Spleen (tissue), 11 donors: ENCODE results near the gene RPE65. TPM values are rescaled to one million over a fixed set of nuclear protein-coding genes. Genes with fewer than 3 reads are reported as not detected.

Experiments used
- polyA plus RNA-seq, 3 donors: library from polyadenylated mRNA; stranded (reverse); fragments of 200-250 nt; gene quantifications; one replicate each; pipeline ENCODE4 v1.2.1, GENCODE V29; 2013
- small RNA-seq, 4 donors: library from RNA; depleted of rRNA; stranded (forward); fragments of <200 nt; gene quantifications; one replicate each; pipeline ENCODE3, GENCODE V24; 2016
- total RNA-seq, 7 donors: library from RNA; depleted of rRNA in 3 of 7; stranded (reverse); fragments of >200 nt in 3 of 7; fragmentation: NEBNext Ultra II Directional in 4 of 7; extraction: Animal tissue kit (Norgen Biotek cat#: 25700) in 4 of 7; gene quantifications; one replicate each; pipeline versions ENCODE4 v1.1.0 to v1.2.1, GENCODE V29; 2016 to 2021
- donor health status: healthy with polysubstance abuse.
- donor health status: DM: no; HTN: no; CAD: no; lungs with moderate emphysema.
- donor health status: DM: no; HTN: no; CAD: no.
- donor health status: Bipolar disorder and iron deficiency.
- donor health status: healthy.
- donor health status: DM: no; HTN: no; CAD: no.
- donor health status: DM: yes; HTN: yes; CAD: no.

RPE65 gene
- total and polyA plus RNA-seq, 10 donors: 0.08 to 0.40 (median 0.10) TPM; not detected in 7

Small RNA genes lying within 50 kb of the gene (small RNA-seq; reads per million reads assigned to genes)
- 0 reads per million in 4 donors for gene AL139413.1

Other genes with a start within 250 kb of the RPE65 start
- 10 to 100 TPM; 31.6 to 67.2 (median 61.7) TPM for gene WLS, start 217.4 kb downstream of the RPE65 start, total RNA-seq
- gene WLS, start 217.4 kb downstream of the RPE65 start, polyA plus RNA-seq: 1 to 10 TPM; 5.6 to 9.3 (median 8.8) TPM
- 1 to 10 TPM in 5 of 7 donors, under 1 TPM in 2; 0.44 to 3.7 (median 2.2) TPM for gene DEPDC1, start 47.1 kb upstream of the RPE65 start, total RNA-seq
- gene DEPDC1, start 47.1 kb upstream of the RPE65 start, polyA plus RNA-seq: 1 to 10 TPM in 1 of 3 donors, under 1 TPM in 2; 0.30 to 1.4 (median 0.83) TPM